SH-SY5Y (cell line): ENCODE measurements around the gene BICD2.

Experiments used
- GATA2 ChIP-seq: IDR thresholded peaks from 2 replicates; pipeline ENCODE4 v1.6.1; 2011; ENCODE audit warnings: mild to moderate bottlenecking, low read depth, low read length
- GATA3 ChIP-seq: IDR thresholded peaks from 2 replicates; pipeline ENCODE4 v1.6.1; 2011; ENCODE audit warnings: low read depth, mild to moderate bottlenecking, low read length, moderate library complexity

Gene BICD2

DNA sequence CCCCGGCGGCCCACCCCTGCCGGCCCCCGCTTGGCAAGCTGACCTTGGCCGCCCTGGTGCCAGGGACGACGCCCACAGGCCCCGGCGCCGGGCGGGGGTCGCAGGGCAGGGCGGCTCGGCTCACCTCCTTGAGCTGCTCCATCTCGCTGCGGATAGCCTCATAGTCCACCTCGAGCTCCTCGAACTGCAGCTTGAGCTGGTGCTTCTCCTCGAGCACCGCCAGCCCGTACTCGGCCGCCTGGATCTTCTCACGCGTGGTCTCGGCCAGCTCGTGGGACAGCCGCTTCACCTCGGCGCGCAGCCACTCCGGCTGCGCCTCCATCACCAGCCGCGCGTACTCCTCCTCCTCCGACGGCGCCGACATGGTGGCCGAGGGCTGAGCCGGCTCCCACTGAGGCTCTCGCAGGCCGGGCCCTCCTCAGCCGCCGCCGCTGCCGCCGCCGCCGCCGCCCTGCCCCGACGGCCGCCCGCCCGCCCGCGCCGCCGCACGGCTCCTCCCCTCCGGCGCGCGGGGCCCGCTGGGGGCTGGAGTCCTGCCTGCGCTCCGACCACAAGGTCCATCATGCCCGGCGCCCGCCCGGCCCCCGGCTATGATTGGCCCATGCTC, at the start of gene BICD2:
Gene BICD2, minus strand, starts transcription at position 453 of the 607 bp plus-strand sequence. Its CDS starts 89 bp downstream, at position 364.
- no peak for TF ChIP-seq GATA2
- no peak for TF ChIP-seq GATA3

DNA sequence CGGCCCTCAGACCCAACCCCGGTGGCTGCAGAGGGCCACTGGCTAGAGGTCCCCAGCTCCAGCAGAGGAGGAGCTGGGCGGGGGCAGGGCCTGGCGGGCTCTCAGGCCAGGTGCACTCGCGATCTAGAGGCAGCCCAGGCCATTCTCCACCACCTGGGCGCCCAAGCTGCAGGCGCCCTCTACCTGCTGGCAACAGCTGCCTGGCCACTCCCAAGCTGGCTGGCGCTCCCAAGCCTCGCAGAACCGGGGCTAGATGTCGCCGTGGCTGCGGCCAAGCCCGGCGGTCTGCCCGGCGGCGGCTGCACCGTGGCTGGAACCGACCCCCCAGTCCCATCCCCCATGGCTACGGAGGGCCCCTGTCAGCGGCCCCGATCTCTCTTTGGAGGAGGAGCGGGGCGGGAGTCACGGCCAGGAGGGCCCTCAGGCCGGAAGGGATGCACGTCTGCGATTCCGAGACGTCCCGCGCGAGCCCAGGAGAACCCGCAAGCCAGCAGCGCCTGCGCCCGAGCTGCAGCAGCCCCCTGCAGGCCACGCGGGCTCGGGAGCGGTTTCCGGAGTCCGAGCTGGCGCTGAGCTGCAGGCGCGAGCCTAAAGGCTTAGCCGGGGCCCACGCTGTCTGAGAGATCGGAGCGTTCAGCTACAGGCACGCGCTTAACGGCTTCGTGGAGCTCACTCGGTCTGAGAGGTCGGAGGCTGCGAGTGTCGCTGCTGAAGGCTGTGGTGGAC, 44.3 kb upstream of the BICD2 start:
- no peak for TF ChIP-seq GATA2

DNA sequence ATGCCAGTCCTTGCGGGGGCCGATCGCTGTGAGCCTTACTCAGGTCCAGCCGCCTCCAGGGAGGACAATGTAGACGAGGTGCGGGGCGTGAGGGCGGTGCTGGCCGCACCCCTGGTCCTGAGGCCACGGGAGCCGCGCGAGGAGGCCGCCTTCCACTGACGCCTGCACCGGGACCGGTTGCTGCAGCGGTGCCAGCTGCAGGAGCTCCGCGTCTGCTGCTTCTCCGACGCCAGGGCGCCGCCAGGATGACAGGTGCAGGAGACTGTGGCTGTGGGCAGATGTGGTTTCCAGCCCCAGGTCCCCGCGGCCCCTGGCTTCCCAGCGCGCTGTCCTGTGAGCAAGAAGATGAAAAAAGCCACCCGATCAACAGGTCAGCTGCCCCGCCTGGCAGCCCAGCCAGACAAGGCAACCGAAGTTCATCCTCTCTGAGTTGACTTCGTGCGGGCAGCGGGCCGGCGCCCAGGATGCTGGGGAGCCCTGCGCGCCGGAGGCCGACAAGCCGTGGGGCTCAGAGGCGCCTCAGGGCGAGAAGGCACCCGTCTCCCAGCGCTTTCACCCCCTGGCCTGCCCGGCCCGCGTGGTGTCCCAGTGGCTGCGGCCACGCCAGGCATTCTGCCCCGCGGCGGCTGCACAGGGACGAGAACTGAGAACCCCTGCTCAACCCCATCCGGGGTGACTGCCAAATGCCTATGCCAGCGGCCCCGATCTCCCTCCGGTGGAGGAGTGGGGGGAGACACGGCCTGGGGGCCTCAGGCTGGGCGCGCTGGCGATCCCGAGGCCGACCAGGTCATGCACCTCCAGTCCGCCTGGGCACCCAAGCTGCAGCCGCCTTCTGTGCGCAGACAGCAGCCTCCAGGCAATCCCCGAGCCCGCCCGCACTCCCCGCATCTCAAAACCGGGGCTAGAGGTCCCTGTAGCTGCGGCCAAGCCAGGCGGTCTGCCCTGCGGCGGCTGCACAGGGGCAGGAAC, 43.4 kb upstream of the BICD2 start:
- TF ChIP-seq GATA3 (no peak), GATA2 (no peak)

GRCh38 chr9:92807031-92807756, 42.6 kb upstream of the BICD2 start:
- TF ChIP-seq GATA3 (no peak), GATA2 (no peak)

DNA sequence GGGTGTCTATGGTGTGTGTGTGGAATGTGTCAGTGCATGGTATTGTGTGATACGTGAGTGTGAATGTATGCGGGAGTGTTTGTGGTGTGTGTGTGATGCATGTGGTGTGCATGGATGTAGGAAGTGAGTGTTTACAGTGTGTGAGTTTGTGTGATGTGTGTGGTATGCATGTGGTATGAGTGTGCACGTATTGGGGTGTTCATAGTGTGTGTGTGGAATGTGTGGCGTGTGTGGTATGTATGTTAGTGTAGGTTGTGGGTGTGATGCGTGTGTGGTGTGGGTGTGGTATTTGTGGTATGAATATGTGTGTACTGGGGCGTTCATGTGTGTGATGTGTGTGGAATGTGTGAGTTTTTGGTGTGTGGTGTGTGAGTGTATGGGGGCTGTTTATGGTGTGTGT, 40.1 kb upstream of the BICD2 start:
- TF ChIP-seq GATA2 (no peak), GATA3 (no peak)

DNA sequence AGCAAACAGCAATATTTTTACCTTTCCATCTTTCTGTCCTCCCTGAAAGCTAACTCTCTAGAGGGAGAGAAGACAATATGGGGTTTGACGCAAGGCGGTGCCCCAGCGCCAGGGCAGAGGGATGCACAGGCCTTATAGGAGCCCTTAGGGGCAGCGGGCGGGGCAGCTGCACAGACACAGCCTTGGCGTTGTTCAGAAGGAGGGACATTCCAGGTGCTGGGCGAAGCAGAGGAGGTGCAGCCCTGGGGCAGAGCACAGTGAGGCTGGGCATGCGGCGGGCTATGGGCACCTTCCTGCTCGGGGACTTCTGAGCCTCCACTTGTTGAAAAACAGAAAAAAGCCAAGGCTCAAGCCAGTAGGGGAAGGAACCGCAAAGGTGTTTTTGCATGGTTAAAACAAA, 33.7 kb upstream of the BICD2 start:
- no peak for TF ChIP-seq GATA3
- no peak for TF ChIP-seq GATA2

GRCh38 chr9:92795598-92796336, 31.1 kb upstream of the BICD2 start:
- TF ChIP-seq GATA2 (no peak), GATA3 (no peak)

- no peak for TF ChIP-seq GATA2
- TF ChIP-seq GATA3, result no peak
These were observed 30.4 kb upstream of the BICD2 start for GRCh38 chr9:92795000-92795399.

- TF ChIP-seq GATA2, result no peak
- TF ChIP-seq GATA3, result no peak
These were observed 29.8 kb upstream of the BICD2 start for GRCh38 chr9:92794426-92794825.

DNA sequence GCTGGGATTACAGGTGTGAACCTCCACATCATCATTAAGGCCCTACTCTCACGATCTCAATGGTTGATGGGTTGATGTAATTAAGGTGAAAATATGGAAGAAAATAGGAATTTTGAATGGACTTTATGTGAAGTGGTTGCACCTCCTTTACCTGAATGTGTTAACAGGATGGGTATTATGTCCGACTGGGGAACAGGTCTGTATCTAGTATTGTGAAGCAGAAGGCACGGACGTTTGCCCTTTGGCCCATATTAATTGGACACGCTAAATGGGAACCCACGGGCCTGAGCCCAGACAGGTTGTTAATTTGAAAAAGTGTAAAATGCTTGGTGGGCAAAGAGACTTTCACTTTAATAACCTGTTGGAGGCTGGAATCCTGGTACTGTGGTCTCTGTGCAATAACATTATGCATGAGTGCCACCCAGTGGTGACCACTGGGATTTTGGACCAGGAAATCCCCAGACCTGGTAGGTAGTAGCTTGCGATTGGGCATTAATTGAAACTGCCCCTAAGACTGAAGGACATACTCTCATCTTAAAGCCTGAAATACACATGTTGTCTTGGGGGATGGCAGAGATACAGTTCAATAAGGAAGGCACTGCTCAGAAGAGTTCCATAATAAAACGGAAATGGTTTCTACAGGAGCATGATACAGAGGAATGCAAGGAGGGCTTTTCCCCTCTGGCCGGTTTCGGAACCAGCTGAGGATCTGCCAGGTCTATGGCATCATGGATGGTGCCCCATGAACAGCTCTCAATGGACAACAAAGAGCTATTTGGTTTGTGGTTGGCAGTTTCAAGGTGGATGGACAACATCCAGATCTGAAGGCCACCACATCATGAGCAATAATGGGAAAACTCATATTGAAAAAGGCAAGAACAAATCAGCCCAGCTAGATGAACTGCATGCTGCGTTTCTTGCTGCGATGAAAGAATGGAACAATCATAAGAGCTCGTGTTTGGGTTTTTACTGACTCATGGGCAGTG, 26.2 kb upstream of the BICD2 start:
- TF ChIP-seq GATA3, result no peak
- no peak for TF ChIP-seq GATA2

- TF ChIP-seq GATA3 (no peak), GATA2 (no peak)
These were observed 21.7 kb upstream of the BICD2 start for GRCh38 chr9:92786298-92786697.

- TF ChIP-seq GATA3, result no peak
- TF ChIP-seq GATA2, result no peak
These were observed 17.3 kb upstream of the BICD2 start for GRCh38 chr9:92781899-92782298.
